Type B pancreatic cell (in vitro differentiated cells): ENCODE results near the gene NAV2. TPM values are rescaled to one million over a fixed set of nuclear protein-coding genes. Genes with fewer than 3 reads are reported as not detected.

ENCODE experiments used
- DNase-seq: peaks from one replicate; pipeline ENCODE4 v3.0.0; 2021; ENCODE audit warnings: mixed read lengths; ENCODE audit not compliant: unreplicated experiment; ENCODE audit errors: extremely low spot score
- H3K27ac Mint-ChIP-seq: 2 replicates; pipeline ENCODE4 v1.8.0; 2021; ENCODE audit warnings: mild to moderate bottlenecking, mixed read lengths
- H3K27me3 Mint-ChIP-seq: 2 replicates; pipeline ENCODE4 v1.8.0; 2021; ENCODE audit warnings: mixed read lengths
- H3K36me3 Mint-ChIP-seq: 2 replicates; pipeline ENCODE4 v1.8.0; 2021; ENCODE audit warnings: mixed read lengths
- H3K4me1 Mint-ChIP-seq: one replicate; pipeline ENCODE4 v1.8.0; 2021; ENCODE audit warnings: mixed read lengths; ENCODE audit not compliant: unreplicated experiment
- H3K4me3 Mint-ChIP-seq: 2 replicates; pipeline ENCODE4 v1.8.0; 2021; ENCODE audit warnings: mild to moderate bottlenecking, mixed read lengths
- H3K9me3 Mint-ChIP-seq: 2 replicates; pipeline ENCODE4 v1.8.0; 2021; ENCODE audit warnings: mixed read lengths
- CTCF ChIP-seq: fragments of 200-600 bp; sonication (generic); conservative IDR thresholded peaks from 2 replicates; pipeline ENCODE4 v1.5.0; 2021; ENCODE audit warnings: antibody characterized with exemption, mild to moderate bottlenecking
- total RNA-seq: library from RNA; stranded (reverse); gene quantifications from 2 replicates; pipeline ENCODE4 v1.2.1, GENCODE V29; 2021; ENCODE audit warnings: low replicate concordance

NAV2 gene
- total RNA-seq, 1 donor from 2014 or later: 54.2 TPM

GRCh38 chr11:20087118-20087521, 374.5 kb downstream of the NAV2 start:
- Mint-ChIP-seq H3K27ac (no peak overlapping the region), H3K4me3 (no peak overlapping the region), H3K36me3 (peaks cover 65% of the 10 kb centered on the region), H3K4me1 (peaks cover 18% of the 10 kb centered on the region), H3K27me3 (no peaks in the 10 kb centered on the region), H3K9me3 (no peaks in the 10 kb centered on the region)
- no peak for TF ChIP-seq CTCF
- DNase-seq: no peak

- peaks cover 63% of the 10 kb centered on the region for H3K36me3 Mint-ChIP-seq
Measured at GRCh38 chr11:20088397-20089225, 376.0 kb downstream of the NAV2 start.

GRCh38 chr11:20089367-20089766, 376.7 kb downstream of the NAV2 start:
- H3K4me1 Mint-ChIP-seq: peaks cover 18% of the 10 kb centered on the region
- no peak overlapping the region for H3K4me3 Mint-ChIP-seq
- peaks cover 58% of the 10 kb centered on the region for H3K36me3 Mint-ChIP-seq
- TF ChIP-seq CTCF: no peak
- DNase-seq: no peak
- no peak overlapping the region for H3K27ac Mint-ChIP-seq
- no peaks in the 10 kb centered on the region for H3K27me3 Mint-ChIP-seq
- H3K9me3 Mint-ChIP-seq: no peaks in the 10 kb centered on the region

More at GRCh38 chr11:20088397-20089225, 376.0 kb downstream of the NAV2 start:
- H3K27me3 Mint-ChIP-seq: no peaks in the 10 kb centered on the region
- no peaks in the 10 kb centered on the region for H3K9me3 Mint-ChIP-seq
- H3K4me3 Mint-ChIP-seq: no peak overlapping the region
- H3K27ac Mint-ChIP-seq: no peak overlapping the region
- DNase-seq: no peak
- TF ChIP-seq CTCF: no peak
- peaks cover 18% of the 10 kb centered on the region for H3K4me1 Mint-ChIP-seq

- TF ChIP-seq CTCF: no peak
- Mint-ChIP-seq H3K27me3 (no peaks in the 10 kb centered on the region), H3K4me1 (peaks cover 23% of the 10 kb centered on the region), H3K36me3 (peaks cover 62% of the 10 kb centered on the region), H3K27ac (no peak overlapping the region), H3K4me3 (no peak overlapping the region), H3K9me3 (no peaks in the 10 kb centered on the region)
- no peak for DNase-seq
Measured at GRCh38 chr11:20089796-20090653, 377.4 kb downstream of the NAV2 start.

GRCh38 chr11:20090654-20091374, 378.2 kb downstream of the NAV2 start:
- Mint-ChIP-seq H3K4me1 (peaks cover 23% of the 10 kb centered on the region), H3K27me3 (no peaks in the 10 kb centered on the region), H3K9me3 (no peaks in the 10 kb centered on the region), H3K36me3 (peaks cover 58% of the 10 kb centered on the region), H3K27ac (no peak overlapping the region), H3K4me3 (no peak overlapping the region)
- TF ChIP-seq CTCF: no peak
- DNase-seq: no peak
